Measurements from ENCODE around the gene TUBGCP5. TPM values are rescaled to one million over a fixed set of nuclear protein-coding genes. Genes with fewer than 3 reads are reported as not detected.

TUBGCP5 gene
- total and polyA plus RNA-seq, 2 of the 4 experiments (the other 2 are of a cell fraction): 13.0 to 19.4 TPM

DNA sequence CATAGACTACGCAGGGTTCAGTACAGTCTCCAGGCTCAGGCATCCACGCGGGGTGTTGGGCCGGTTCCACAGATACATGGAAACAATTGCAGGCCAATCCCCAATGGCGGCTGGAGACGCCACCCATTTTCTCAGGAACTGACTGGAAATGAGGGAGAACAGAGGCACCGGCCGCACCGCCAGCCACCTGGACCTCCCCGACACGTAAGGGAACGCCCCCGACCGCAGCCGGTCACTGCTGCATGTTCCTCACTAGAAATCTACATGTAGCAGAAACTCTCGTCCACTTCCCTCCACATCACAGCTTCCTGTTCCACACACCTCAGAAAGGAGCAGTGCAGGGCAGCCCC, 88.4 kb downstream of the TUBGCP5 start:
- Histone ChIP-seq H3K36me3 (ENCODE audit: control insufficient read depth, insufficient read depth, low read length) (no peaks in the 10 kb centered on the region; the same call in 1 of the 2 replicates), H3K9me3 (ENCODE audit: control insufficient read depth, insufficient read depth, low read length) (no peaks in the 10 kb centered on the region), H4K8ac (ENCODE audit: low read depth in 2 of 2, low read length in 2 of 2) (no peak overlapping the region), H3K18ac (ENCODE audit: low read depth, low read length) (no peak overlapping the region), H3K27ac (ENCODE audit: insufficient read depth, low read length) (no peak overlapping the region), H3K9me1 (ENCODE audit: insufficient read depth, low read length) (peaks cover 15% of the 10 kb centered on the region; the same call in 1 of the 2 replicates), H3K56ac (ENCODE audit: extremely low read depth, insufficient read depth, low read length) (no peak overlapping the region), H3K4me1 (ENCODE audit: control insufficient read depth, insufficient read depth, low read length) (peaks cover 20% of the 10 kb centered on the region), H3K14ac (replicated peaks; ENCODE audit: low read depth, low read length) (no peak overlapping the region), H2AK5ac (ENCODE audit: low read depth, low read length) (no peak overlapping the region), H3K27me3 (ENCODE audit: control insufficient read depth, insufficient read depth, low read length) (no peaks in the 10 kb centered on the region), H3K79me1 (ENCODE audit: low read depth in 1 of 2, low read length in 2 of 2) (peaks cover 13 to 78% of the 10 kb centered on the region in 2 experiments), H2BK20ac (ENCODE audit: low read depth, low read length) (no peak overlapping the region), H3K4ac (ENCODE audit: low read depth, low read length) (no peak overlapping the region), H3K9ac (ENCODE audit: low read depth, low read length) (no peak overlapping the region), H3K4me2 (ENCODE audit: low read depth, low read length) (no peak overlapping the region), H2BK120ac (ENCODE audit: low read depth, low read length) (no peak overlapping the region), H2BK15ac (ENCODE audit: low read depth, low read length) (no peak overlapping the region), H4K5ac (ENCODE audit: low read depth, low read length) (no peak overlapping the region), H3K4me3 (ENCODE audit: insufficient read depth, low read depth, low read length) (no peak overlapping the region), H4K20me1 (ENCODE audit: insufficient read depth, low read length) (peaks cover 84% of the 10 kb centered on the region), H4K91ac (ENCODE audit: insufficient read depth, low read depth, low read length) (no peak overlapping the region), H2BK5ac (ENCODE audit: low read depth, low read length, poor library complexity, severe bottlenecking) (no peak overlapping the region), H2AK9ac (replicated peaks; ENCODE audit: low read depth, low read length, poor library complexity) (no peak overlapping the region), H3K23ac (ENCODE audit: low read depth, low read length) (no peak overlapping the region), H2AFZ (replicated peaks; ENCODE audit: low read length, poor library complexity) (no peak overlapping the region)
- BruUV-seq (replicated peaks): no TSS peak
- no peak for DNase-seq
- ChIA-PET CTCF (no interaction called here), POLR2A (ENCODE audit: unreplicated experiment) (no interaction called here)
- intact Hi-C loops (cut with micrococcal nuclease): no loop called here
- no peak for TF ChIP-seq FOS (IDR thresholded peaks at IDR 0.05; ENCODE audit: low read depth, low read length)
- no peak for TF ChIP-seq MAZ (IDR thresholded peaks at IDR 0.05; ENCODE audit: borderline replicate concordance, low read depth, low read length)
- no peak for TF ChIP-seq CHD1 (IDR thresholded peaks at IDR 0.05; ENCODE audit: low read depth, low read length)
- no peak for TF ChIP-seq SMC3 (IDR thresholded peaks at IDR 0.05; ENCODE audit: low read depth, low read length)
- TF ChIP-seq, protein P1, sequence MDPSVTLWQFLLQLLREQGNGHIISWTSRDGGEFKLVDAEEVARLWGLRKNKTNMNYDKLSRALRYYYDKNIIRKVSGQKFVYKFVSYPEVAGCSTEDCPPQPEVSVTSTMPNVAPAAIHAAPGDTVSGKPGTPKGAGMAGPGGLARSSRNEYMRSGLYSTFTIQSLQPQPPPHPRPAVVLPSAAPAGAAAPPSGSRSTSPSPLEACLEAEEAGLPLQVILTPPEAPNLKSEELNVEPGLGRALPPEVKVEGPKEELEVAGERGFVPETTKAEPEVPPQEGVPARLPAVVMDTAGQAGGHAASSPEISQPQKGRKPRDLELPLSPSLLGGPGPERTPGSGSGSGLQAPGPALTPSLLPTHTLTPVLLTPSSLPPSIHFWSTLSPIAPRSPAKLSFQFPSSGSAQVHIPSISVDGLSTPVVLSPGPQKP (IDR thresholded peaks at IDR 0.05; ENCODE audit: borderline replicate concordance, low read depth, low read length): no peak
- TF ChIP-seq RAD21 (IDR thresholded peaks at IDR 0.05; ENCODE audit: low read length): no peak
- no peak for TF ChIP-seq NFE2L2 (IDR thresholded peaks at IDR 0.05; ENCODE audit: low read depth, low read length)
- TF ChIP-seq, protein P2, sequence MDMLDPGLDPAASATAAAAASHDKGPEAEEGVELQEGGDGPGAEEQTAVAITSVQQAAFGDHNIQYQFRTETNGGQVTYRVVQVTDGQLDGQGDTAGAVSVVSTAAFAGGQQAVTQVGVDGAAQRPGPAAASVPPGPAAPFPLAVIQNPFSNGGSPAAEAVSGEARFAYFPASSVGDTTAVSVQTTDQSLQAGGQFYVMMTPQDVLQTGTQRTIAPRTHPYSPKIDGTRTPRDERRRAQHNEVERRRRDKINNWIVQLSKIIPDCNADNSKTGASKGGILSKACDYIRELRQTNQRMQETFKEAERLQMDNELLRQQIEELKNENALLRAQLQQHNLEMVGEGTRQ (IDR thresholded peaks at IDR 0.05; ENCODE audit: low read depth, low read length): no peak
- dilution Hi-C loops (cut with HindIII; ENCODE audit: low sequenced_read_pairs, unreplicated experiment): no loop called here
- WGBS, 2 experiments (ENCODE audit: extremely low coverage in 2 of 2, insufficient read length in 1 of 2): 100% methylated on average over 3 of the region's 16 CpGs; no CpG with 5 or more reads in 1 of the 2 experiments
- in situ Hi-C loops (cut with MboI; ENCODE audit: low sequenced_read_pairs): no loop called here
- ATAC-seq (ENCODE audit: low read depth): no peak

All from IMR-90 (cell line).